Ecto neural progenitor cell (in vitro differentiated cells): ENCODE measurements around the gene RAPGEF1.

ENCODE experiments used
- DNase-seq: peaks from one replicate; pipeline ENCODE4 v3.0.0-alpha.2; 2018; ENCODE audit warnings: low spot score

RAPGEF1 gene

GRCh38 chr9:131583836-131584555 lies 155.9 kb downstream of the RAPGEF1 start:
- no peak for DNase-seq

DNA sequence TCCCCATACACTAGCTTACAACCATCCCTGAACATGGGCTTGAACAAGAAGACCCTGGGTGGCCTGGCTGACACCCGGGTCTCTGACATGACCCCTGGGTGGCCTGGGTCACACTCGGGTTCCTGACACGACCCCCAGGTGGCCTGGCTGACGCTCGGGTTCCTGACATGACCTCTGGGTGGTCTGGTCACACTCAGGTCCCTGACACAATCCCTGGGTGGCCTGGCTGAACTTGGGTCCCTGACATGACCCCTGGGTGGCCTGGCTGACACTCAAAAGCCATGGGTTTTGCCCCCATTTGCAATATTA lies 156.6 kb downstream of the RAPGEF1 start:
- no peak for DNase-seq

GRCh38 chr9:131582466-131583336 lies 157.2 kb downstream of the RAPGEF1 start:
- no peak for DNase-seq

- no peak for DNase-seq
These were observed 157.8 kb downstream of the RAPGEF1 start for GRCh38 chr9:131582056-131582455.

DNA sequence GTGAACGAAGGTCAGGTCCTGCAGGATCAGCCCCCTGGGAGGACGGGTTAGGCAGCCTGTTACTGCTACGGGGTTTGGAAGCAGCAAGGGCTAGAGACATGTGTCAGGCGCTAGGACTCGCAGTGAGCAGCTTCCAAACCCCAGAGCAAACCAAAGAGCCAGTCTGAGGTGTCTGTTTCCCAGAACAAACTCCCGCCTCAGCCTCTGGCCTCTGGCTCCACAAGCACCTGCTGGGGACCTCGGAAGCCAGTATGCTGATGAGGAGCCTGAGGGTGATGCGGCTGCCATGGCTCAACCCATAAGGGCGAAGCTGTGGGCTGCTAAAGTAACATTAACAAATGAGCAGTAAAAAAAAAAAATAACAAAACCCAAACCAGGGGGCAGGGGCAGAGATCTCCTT lies 159.5 kb downstream of the RAPGEF1 start:
- DNase-seq: no peak

DNA sequence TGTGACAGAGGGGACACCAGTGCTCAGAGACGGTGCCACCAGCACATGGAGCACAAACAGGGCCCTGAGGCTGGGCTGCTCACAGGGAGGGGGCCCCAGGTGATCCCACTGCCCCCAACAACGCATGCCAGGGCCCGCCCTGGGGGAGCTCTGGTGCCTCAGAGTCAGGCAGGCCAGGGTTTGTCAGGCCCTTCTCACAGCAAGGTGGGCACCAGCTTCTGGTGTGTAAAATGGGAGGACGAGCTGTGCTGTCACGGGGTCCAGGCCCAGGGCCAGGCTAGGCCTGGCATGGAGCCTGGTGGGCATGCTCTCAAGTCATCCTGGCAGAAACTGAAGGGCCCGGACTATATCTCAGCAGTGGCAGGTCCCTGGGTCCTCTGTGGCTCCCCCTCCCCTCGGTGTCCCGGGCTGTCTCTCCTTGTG lies 160.1 kb downstream of the RAPGEF1 start:
- DNase-seq: no peak

DNA sequence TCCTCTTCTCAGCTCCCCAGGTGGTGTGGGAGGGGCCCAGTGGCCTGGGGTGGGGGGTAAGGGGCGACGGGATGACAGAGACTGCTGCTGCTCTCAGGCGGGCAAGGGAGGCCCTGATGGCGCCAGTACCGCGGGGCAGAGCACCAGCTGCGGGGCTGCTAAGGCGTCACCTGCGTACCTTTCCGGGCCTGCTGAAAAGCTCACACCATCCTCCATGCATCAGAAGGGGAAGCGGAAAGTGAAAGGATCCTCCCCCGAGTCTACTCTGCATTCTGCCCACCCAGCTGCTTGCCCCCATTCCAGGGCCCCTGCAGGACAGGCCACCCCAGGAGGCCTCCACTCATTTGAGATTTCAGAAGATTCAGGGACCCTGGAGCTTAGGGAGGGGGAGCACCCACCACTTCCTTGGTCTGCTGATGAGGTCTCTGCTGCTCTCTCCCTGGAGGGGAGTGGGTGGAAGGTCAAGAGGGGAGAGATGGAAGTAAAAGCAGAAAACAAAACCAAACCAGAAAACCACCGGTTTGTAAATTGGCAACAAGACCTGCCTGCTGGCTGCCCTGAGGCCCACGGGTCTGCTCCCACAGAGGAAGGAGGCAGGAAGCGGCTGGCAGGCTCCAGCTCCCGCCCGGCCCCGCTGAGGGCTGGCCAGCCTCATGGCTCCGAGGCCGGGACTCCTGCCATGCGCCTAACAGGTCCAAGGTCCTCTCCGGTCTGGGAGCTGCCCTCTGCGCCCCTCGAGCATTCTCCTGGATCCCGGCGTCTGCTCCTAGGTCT lies 161.0 kb downstream of the RAPGEF1 start:
- DNase-seq: no peak

DNA sequence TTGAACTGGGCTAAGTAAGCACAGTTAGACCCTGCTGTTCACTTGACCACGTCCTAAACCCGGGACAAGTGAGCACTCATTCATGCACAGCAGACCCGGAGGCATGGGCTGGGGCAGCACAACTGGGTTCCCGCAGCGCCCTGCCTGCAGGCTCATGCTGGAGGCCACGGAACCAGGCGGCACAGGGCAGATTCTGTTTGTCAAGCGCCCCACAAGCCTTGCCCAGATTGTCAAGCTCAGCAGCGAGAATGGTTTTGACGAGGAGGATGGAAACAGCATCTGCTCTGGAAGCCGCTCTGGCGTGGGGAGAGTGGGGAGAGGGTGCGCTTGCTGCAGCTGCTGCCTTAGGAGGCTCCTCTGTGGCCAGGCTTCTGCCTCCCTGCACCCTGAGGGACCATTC lies 161.9 kb downstream of the RAPGEF1 start:
- no peak for DNase-seq

- DNase-seq: no peak
These were observed 162.6 kb downstream of the RAPGEF1 start for GRCh38 chr9:131577005-131578000.

GRCh38 chr9:131575946-131576853 lies 163.7 kb downstream of the RAPGEF1 start:
- DNase-seq: no peak

- DNase-seq: no peak
These were observed 164.9 kb downstream of the RAPGEF1 start for GRCh38 chr9:131574730-131575640.

DNA sequence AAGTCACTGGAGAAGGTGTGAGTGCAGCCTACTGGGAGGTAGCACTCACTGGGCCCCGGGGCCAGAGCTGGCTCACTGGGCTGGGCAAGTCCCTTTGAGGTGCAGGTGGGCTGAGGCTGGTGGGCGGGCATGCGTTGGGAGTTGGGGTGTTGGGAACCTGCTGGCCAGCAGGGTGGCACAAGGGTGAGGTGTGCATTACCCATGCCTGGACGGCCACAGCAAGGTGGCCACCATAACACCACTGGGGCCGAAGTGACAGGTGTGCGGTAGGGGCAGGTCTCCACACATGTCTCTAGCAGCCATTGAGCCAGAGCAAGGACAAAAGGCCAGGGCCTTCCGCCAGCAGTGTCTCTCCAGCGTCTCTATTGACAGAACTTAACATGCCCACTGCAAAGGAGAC lies 172.0 kb downstream of the RAPGEF1 start:
- no peak for DNase-seq

DNA sequence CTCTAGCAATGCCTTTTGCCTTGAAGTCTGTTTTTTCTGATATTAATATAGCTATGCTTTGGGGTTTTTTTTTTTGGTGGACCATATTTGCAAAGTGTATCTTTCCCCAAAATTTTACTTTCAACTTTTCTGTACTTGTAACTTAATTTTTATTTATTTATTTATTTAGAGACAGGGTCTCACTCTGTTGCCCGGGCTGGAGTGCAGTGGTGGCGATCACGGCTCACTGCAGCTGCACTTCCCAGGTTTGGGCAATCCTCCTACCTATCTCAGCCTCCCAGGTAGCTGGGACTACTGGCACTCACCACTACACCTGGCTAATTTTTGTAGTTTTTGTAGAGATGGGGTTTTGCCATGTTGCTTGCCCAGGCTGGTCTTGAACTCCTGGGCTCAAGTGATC lies 173.7 kb downstream of the RAPGEF1 start:
- no peak for DNase-seq

DNA sequence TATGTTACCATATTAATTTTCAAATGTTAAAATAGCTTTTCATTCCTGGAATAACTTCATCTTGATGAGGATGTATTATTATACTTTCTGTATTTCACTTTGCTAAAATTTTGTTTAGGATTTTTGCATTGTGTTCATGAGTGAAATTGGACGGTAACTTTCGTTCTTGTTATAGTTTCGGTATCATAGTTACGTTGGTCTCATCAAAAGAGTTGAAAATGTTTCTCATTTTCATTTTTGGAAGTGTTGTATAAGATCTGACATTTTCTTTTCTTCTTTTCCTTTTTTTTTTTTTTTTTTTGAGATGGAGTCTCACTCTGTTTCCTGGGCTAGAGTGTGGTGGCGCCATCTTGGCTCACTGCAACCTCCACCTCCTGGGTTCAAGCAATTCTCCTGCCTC lies 174.5 kb downstream of the RAPGEF1 start:
- no peak for DNase-seq

DNA sequence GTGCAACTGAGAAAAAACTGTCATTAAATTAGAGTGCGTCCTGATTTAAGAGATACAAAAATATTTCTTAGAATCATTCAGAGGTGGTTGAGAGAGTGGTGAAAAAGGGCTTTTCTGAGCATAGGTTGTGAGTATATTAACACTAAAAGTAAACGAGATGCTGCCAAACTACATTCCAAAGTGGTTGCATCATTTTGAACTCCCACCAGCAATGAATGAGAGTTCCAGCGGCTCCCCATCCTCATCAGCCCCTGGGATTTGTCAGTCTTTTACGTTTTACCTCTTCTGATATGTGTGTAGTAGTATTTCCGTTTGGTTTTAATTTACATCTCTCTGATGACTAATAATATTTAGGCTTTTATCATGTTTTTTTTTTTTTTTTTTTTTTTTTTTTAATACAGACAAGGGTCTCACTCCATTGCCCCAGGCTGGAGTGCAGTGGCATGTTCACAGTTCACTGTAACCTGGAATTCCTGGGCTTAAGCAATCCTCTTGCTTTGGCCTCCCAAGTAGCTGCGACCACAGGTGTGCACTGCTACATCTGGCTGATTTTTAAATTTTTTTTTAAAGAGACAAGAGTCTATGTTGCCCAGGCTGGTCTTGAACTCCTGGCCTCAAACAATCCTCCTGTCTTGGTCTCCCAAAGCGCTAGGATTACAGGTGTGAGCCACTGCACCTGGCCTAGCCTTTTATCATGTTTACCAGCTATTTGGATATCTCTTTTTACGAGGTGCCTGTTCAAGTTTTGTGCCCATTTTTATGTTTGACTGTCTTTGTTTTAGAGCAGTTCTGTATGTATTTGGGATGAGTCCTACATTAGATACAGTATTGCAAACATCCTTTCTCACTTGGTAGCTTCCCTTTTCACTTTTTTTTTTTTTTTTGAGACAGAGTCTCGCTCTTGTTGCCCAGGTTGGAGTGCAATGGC lies 177.6 kb downstream of the RAPGEF1 start:
- DNase-seq: no peak

DNA sequence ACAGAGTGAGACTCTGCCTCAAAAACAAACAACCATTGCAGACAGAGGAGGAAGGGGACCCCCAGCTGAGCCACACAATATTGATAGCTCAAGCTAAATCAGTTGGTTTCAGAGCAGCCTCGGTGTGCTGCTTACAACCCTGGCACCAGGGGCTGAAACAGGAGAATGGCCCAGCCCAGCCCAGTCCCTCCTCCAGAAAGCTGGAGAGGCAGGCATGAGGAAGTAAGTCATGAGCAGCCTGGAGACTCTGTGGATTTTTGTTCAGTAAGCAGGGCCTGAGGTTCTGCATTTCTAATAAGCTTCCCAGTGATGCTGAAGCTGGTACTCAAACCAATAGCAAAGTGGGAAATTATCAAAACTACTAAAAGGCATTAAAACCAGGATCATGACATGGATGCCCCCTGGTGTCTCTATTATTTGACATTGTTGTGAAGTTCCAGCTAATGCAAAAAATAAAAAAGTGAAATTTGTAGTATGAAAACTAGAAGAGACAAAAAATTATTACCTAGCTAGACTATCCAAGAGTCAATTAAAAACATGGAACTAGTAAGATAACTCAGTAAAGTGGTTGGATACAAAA lies 180.4 kb downstream of the RAPGEF1 start:
- no peak for DNase-seq

- no peak for DNase-seq
These were observed 181.9 kb downstream of the RAPGEF1 start for GRCh38 chr9:131557855-131558548.
